RWPE2 (cell line): ENCODE measurements around the gene CAP2.
"Not testable (repeated sequence)": the region's sequence is repeated elsewhere in the genome, so short reads cannot be mapped to it uniquely, and the experiment has no call there.

ENCODE experiments used
- ATAC-seq: fragments of 200-7000 bp; cut with Tn5 transposase; 3 replicates; pipeline ENCODE4 v1.9.1; 2021; ENCODE audit warnings: low read depth
- DNase-seq: peaks from one replicate; pipeline ENCODE4 v3.0.0-alpha.2; 2020; ENCODE audit warnings: low spot score
- H3K27ac ChIP-seq: fragments of 450-650 bp; 2 replicates; pipeline ENCODE4 v1.5.1; 2017; ENCODE audit warnings: mild to moderate bottlenecking; ENCODE audit not compliant: poor library complexity, severe bottlenecking
- H3K27me3 ChIP-seq: fragments of 250-450 bp; sonication (Bioruptor Pico); 2 replicates; pipeline ENCODE4 v1.5.1; 2021; ENCODE audit warnings: mild to moderate bottlenecking, moderate library complexity; ENCODE audit not compliant: insufficient read depth, poor library complexity, severe bottlenecking
- H3K36me3 ChIP-seq: fragments of 250-450 bp; sonication (Bioruptor Pico); 2 replicates; pipeline ENCODE4 v1.5.1; 2020; ENCODE audit warnings: low read depth, mild to moderate bottlenecking, moderate library complexity
- H3K4me1 ChIP-seq: fragments of 250-450 bp; sonication (Bioruptor Pico); 2 replicates; pipeline ENCODE4 v1.5.1; 2021; ENCODE audit warnings: mild to moderate bottlenecking, moderate library complexity; ENCODE audit not compliant: insufficient read depth, poor library complexity, severe bottlenecking
- H3K4me3 ChIP-seq: fragments of 250-450 bp; sonication (Bioruptor Pico); 2 replicates; pipeline ENCODE4 v1.5.1; 2021; ENCODE audit warnings: mild to moderate bottlenecking, moderate library complexity; ENCODE audit not compliant: severe bottlenecking
- H3K9me3 ChIP-seq: fragments of 250-450 bp; sonication (Bioruptor Pico); 2 replicates; pipeline ENCODE4 v1.5.1; 2021; ENCODE audit warnings: mild to moderate bottlenecking, moderate library complexity; ENCODE audit not compliant: severe bottlenecking
- TF ChIP-seq, protein P1 (sequence below): fragments of 450-650 bp; IDR thresholded peaks from one replicate; pipeline ENCODE4 v1.5.1; 2017; ENCODE audit warnings: mild to moderate bottlenecking, moderate library complexity; ENCODE audit not compliant: poor library complexity, severe bottlenecking

Gene CAP2

DNA sequence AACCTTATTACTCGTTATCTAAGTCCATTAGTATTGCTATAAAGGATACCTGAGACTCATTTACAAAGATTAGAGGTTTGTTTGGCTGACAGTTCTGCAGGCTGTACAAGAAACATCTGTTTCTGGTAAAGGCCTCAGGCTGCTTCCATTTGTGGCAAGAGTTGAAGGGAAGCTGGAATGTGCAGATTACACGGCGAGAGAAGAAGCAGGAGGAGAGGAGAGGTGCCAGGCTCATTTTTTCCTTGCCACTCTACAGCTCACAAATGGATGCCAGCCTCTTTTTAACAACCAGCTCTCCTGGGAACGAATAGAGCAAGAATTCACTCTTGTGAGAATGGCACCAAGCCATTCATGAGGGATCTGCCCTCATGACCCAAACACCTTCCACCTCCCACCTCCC, 14.7 kb downstream of the CAP2 start:
- Histone ChIP-seq H3K4me3 (no peak overlapping the region), H3K27me3 (no peaks in the 10 kb centered on the region), H3K4me1 (no peaks in the 10 kb centered on the region), H3K36me3 (no peaks in the 10 kb centered on the region), H3K9me3 (no peaks in the 10 kb centered on the region), H3K27ac (no peak overlapping the region)
- TF ChIP-seq, protein P1, sequence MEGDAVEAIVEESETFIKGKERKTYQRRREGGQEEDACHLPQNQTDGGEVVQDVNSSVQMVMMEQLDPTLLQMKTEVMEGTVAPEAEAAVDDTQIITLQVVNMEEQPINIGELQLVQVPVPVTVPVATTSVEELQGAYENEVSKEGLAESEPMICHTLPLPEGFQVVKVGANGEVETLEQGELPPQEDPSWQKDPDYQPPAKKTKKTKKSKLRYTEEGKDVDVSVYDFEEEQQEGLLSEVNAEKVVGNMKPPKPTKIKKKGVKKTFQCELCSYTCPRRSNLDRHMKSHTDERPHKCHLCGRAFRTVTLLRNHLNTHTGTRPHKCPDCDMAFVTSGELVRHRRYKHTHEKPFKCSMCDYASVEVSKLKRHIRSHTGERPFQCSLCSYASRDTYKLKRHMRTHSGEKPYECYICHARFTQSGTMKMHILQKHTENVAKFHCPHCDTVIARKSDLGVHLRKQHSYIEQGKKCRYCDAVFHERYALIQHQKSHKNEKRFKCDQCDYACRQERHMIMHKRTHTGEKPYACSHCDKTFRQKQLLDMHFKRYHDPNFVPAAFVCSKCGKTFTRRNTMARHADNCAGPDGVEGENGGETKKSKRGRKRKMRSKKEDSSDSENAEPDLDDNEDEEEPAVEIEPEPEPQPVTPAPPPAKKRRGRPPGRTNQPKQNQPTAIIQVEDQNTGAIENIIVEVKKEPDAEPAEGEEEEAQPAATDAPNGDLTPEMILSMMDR = no peak
- ATAC-seq (no peak), DNase-seq (no peak)

DNA sequence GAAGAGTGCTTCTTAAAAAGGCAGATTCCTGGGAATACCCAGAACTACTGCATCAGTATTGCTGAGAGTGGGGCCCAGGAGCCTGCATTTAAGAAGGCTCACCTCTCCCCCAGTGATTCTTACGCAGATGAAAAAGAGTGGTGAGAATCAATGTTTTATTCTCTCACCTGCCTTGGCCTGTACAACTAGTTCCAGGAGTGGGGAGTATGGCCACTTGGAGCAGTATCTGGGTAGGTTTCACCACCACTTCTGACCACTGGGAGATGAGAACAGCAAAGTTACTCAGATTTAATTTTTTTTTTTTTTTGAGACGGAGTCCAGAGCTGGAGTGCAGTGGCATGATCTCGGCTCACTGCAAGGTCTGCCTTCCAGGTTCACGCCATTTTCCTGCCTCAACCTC, 16.9 kb downstream of the CAP2 start:
- Histone ChIP-seq H3K4me1 (no peaks in the 10 kb centered on the region), H3K36me3 (no peaks in the 10 kb centered on the region), H3K27me3 (no peaks in the 10 kb centered on the region), H3K4me3 (no peak overlapping the region), H3K9me3 (no peaks in the 10 kb centered on the region), H3K27ac (no peak overlapping the region)
- ATAC-seq = no peak
- no peak for DNase-seq
- TF ChIP-seq, protein P1 = no peak

DNA sequence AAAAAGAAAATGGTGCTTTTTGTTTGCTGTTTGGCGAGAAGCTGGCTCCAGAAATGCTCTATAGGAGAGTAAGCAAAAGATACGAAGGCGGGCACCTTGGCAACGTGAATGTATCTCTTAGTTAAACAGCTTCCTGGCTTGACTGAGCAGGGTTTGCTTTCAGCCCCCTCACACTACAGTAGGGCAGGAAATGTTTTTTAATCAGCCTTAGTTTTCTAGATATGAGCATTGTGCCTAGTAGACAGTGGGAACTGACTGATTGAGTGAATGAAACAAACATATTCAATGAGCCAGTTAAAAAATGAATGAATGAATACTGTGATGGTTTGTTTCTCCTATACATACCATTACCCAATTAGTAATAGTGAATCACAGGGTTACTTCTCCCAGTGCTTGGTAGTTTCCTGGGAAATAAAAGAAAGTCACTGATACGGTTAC, 19.9 kb downstream of the CAP2 start:
- H3K4me1 ChIP-seq = peaks cover 11% of the 10 kb centered on the region
- TF ChIP-seq, protein P1 = no peak
- H3K27ac ChIP-seq = no peak overlapping the region
- H3K4me3 ChIP-seq = no peak overlapping the region
- H3K36me3 ChIP-seq = no peaks in the 10 kb centered on the region
- DNase-seq (no peak), ATAC-seq (peak; percentile 64)
- no peaks in the 10 kb centered on the region for H3K9me3 ChIP-seq
- H3K27me3 ChIP-seq = no peaks in the 10 kb centered on the region

DNA sequence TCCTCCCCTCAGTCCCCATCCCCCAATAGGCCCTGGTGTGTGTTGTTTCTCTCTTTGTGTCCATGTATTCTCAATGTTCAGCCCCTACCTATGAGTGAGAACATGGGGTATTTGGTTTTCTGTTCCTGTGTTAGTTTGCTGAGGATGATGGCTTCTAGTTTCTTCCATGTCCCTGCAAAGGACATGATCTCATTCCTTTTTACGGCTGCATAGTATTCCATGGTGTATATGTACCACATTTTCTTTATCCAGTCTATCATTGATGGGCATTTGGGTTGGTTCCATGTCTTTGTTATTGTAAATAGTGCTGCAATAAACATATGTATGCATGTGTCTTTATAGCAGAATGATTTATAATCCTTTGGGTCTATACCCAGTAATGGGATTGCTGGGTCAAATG, 21.0 kb downstream of the CAP2 start:
- not testable (repeated sequence) for H3K27me3 ChIP-seq, H3K36me3 ChIP-seq, H3K27ac ChIP-seq, ATAC-seq, H3K9me3 ChIP-seq, DNase-seq, H3K4me3 ChIP-seq
- peaks cover 14% of the 10 kb centered on the region for H3K4me1 ChIP-seq

DNA sequence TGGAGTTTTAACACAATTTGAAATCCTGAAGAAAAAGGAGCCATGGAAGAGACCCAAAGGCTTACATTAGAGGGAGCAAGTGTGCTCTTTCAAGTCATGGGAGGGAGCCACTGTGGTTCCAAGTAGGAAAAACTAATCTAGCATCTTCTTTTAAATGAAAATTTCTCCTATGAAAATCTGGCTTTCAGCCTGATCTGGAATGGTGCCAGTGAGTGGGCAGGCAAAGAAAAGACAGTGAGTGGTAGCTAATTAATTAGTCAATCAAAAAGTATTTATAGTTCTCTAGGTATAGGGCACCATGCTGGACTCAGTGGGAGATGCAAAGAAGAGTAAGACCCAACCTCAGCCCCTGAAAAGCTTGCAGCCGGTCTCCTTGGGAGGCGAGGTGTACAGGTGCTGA, 21.9 kb downstream of the CAP2 start:
- no peaks in the 10 kb centered on the region for H3K27me3 ChIP-seq
- no peaks in the 10 kb centered on the region for H3K9me3 ChIP-seq
- H3K36me3 ChIP-seq = 0 out of 2 replicates have a peak, but pooled peaks cover under 1% of the 10 kb centered on the region
- no peak overlapping the region for H3K27ac ChIP-seq
- H3K4me3 ChIP-seq = no peak overlapping the region
- ATAC-seq (no peak), DNase-seq (no peak)
- TF ChIP-seq, protein P1 = no peak
- peaks cover 14% of the 10 kb centered on the region for H3K4me1 ChIP-seq
